Activated naive CD4-positive, alpha-beta T cell treated with anti-CD3 and anti-CD28 coated beads, Interleukin-2, amount 10 ng/mL, durations not matched to agents 7 days and 5 days (primary cell): ENCODE results near the gene AFG1L.
"Not testable (repeated sequence)": the region's sequence is repeated elsewhere in the genome, so short reads cannot be mapped to it uniquely, and the experiment has no call there.

Experiments
- CTCF ChIA-PET: fragments of 350-600 bp; sonication (Branson Sonifier 250); formaldehyde crosslinking; loops from one replicate; lab custom pipeline; 2021; ENCODE audit warnings: antibody characterized with exemption; lab: Charles Lee
- DNase-seq: peaks from one replicate; pipeline ENCODE4 v3.0.0-alpha.2; 2020
- H3K27ac Mint-ChIP-seq: one replicate; pipeline ENCODE4 v1.8.0; 2021; ENCODE audit warnings: mild to moderate bottlenecking, moderate library complexity, mixed read lengths
- H3K27me3 Mint-ChIP-seq: one replicate; pipeline ENCODE4 v1.8.0; 2021; ENCODE audit warnings: mild to moderate bottlenecking, mixed read lengths
- H3K36me3 Mint-ChIP-seq: one replicate; pipeline ENCODE4 v1.8.0; 2021; ENCODE audit warnings: mixed read lengths
- H3K4me1 Mint-ChIP-seq: one replicate; pipeline ENCODE4 v1.8.0; 2021; ENCODE audit warnings: mixed read lengths
- H3K4me3 Mint-ChIP-seq: one replicate; pipeline ENCODE4 v1.8.0; 2021; ENCODE audit warnings: mild to moderate bottlenecking, moderate library complexity, mixed read lengths
- H3K9me3 Mint-ChIP-seq: one replicate; pipeline ENCODE4 v1.8.0; 2021; ENCODE audit warnings: mixed read lengths

Gene AFG1L

GRCh38 chr6:108304646-108305045 lies 9.8 kb downstream of the AFG1L start:
- no peak overlapping the region for H3K27ac Mint-ChIP-seq
- no peaks in the 10 kb centered on the region for H3K27me3 Mint-ChIP-seq
- no peak for DNase-seq
- CTCF ChIA-PET = interaction anchor here (0.6 kb wide), 1 partner anchor 15 kb away, joined by 3 read pairs; no protein-coding TSS in a partner anchor
- peaks cover 7% of the 10 kb centered on the region for H3K4me1 Mint-ChIP-seq
- no peaks in the 10 kb centered on the region for H3K9me3 Mint-ChIP-seq
- no peak overlapping the region for H3K4me3 Mint-ChIP-seq
- H3K36me3 Mint-ChIP-seq = peaks cover 4% of the 10 kb centered on the region

- CTCF ChIA-PET = interaction anchor here (1.0 kb wide), 1 partner anchor 9 kb away, joined by 3 read pairs; no protein-coding TSS in a partner anchor
- H3K4me3 Mint-ChIP-seq, H3K4me1 Mint-ChIP-seq, H3K27ac Mint-ChIP-seq, H3K36me3 Mint-ChIP-seq, H3K9me3 Mint-ChIP-seq, H3K27me3 Mint-ChIP-seq: not testable (repeated sequence)
- peak; percentile 23 for DNase-seq
Observed at GRCh38 chr6:108308641-108309040, 13.8 kb downstream of the AFG1L start.

- Mint-ChIP-seq H3K27me3 (no peaks in the 10 kb centered on the region), H3K4me1 (peaks cover 7% of the 10 kb centered on the region), H3K36me3 (no peaks in the 10 kb centered on the region), H3K4me3 (no peak overlapping the region), H3K27ac (no peak overlapping the region), H3K9me3 (no peaks in the 10 kb centered on the region)
- DNase-seq = no peak
- CTCF ChIA-PET = no interaction called here
Observed at GRCh38 chr6:108309844-108310243, 15.0 kb downstream of the AFG1L start.

- Mint-ChIP-seq H3K4me1 (peaks cover 7% of the 10 kb centered on the region), H3K4me3 (no peak overlapping the region), H3K27me3 (no peaks in the 10 kb centered on the region), H3K27ac (no peak overlapping the region), H3K9me3 (no peaks in the 10 kb centered on the region), H3K36me3 (no peaks in the 10 kb centered on the region)
- CTCF ChIA-PET = interaction anchor here (0.5 kb wide), 1 partner anchor 10 kb away, joined by 4 read pairs; no protein-coding TSS in a partner anchor
- no peak for DNase-seq
Observed at GRCh38 chr6:108312605-108313004, 17.8 kb downstream of the AFG1L start.

GRCh38 chr6:108321253-108321747 lies 26.4 kb downstream of the AFG1L start:
- CTCF ChIA-PET = interaction anchor here (1.3 kb wide), 1 partner anchor 26 kb away, joined by 3 read pairs; no protein-coding TSS in a partner anchor
- no peak overlapping the region for H3K4me3 Mint-ChIP-seq
- no peaks in the 10 kb centered on the region for H3K27me3 Mint-ChIP-seq
- no peaks in the 10 kb centered on the region for H3K36me3 Mint-ChIP-seq
- DNase-seq = no peak
- H3K27ac Mint-ChIP-seq = no peak overlapping the region
- no peaks in the 10 kb centered on the region for H3K9me3 Mint-ChIP-seq
- H3K4me1 Mint-ChIP-seq = no peaks in the 10 kb centered on the region

GRCh38 chr6:108322728-108323127 lies 27.9 kb downstream of the AFG1L start:
- CTCF ChIA-PET = no interaction called here
- H3K9me3 Mint-ChIP-seq = no peaks in the 10 kb centered on the region
- H3K4me3 Mint-ChIP-seq = no peak overlapping the region
- no peak for DNase-seq
- H3K36me3 Mint-ChIP-seq = peaks cover 1% of the 10 kb centered on the region
- no peak overlapping the region for H3K27ac Mint-ChIP-seq
- H3K4me1 Mint-ChIP-seq = no peaks in the 10 kb centered on the region
- H3K27me3 Mint-ChIP-seq = no peaks in the 10 kb centered on the region

GRCh38 chr6:108323710-108324466 lies 29.0 kb downstream of the AFG1L start:
- Mint-ChIP-seq H3K4me1 (no peaks in the 10 kb centered on the region), H3K27me3 (no peaks in the 10 kb centered on the region), H3K4me3 (no peak overlapping the region), H3K27ac (no peak overlapping the region), H3K36me3 (peaks cover 4% of the 10 kb centered on the region), H3K9me3 (no peaks in the 10 kb centered on the region)
- CTCF ChIA-PET = interaction anchor here (0.6 kb wide), 1 partner anchor 14 kb away, joined by 3 read pairs; no protein-coding TSS in a partner anchor
- DNase-seq = no peak

GRCh38 chr6:108330221-108330785 lies 35.4 kb downstream of the AFG1L start:
- H3K27ac Mint-ChIP-seq, CTCF ChIA-PET, H3K9me3 Mint-ChIP-seq, H3K4me3 Mint-ChIP-seq, H3K27me3 Mint-ChIP-seq, H3K4me1 Mint-ChIP-seq, DNase-seq, H3K36me3 Mint-ChIP-seq: not testable (repeated sequence)

- peaks cover 7% of the 10 kb centered on the region for H3K36me3 Mint-ChIP-seq
- H3K27ac Mint-ChIP-seq = no peak overlapping the region
- H3K9me3 Mint-ChIP-seq = no peaks in the 10 kb centered on the region
- H3K27me3 Mint-ChIP-seq = no peaks in the 10 kb centered on the region
- no peak for DNase-seq
- CTCF ChIA-PET = no interaction called here
- H3K4me1 Mint-ChIP-seq = no peaks in the 10 kb centered on the region
- no peak overlapping the region for H3K4me3 Mint-ChIP-seq
Observed at GRCh38 chr6:108330806-108331205, 36.0 kb downstream of the AFG1L start.

GRCh38 chr6:108331982-108332381 lies 37.1 kb downstream of the AFG1L start:
- Mint-ChIP-seq H3K27ac (no peak overlapping the region), H3K9me3 (no peaks in the 10 kb centered on the region), H3K27me3 (no peaks in the 10 kb centered on the region), H3K4me1 (no peaks in the 10 kb centered on the region), H3K36me3 (peaks cover 7% of the 10 kb centered on the region), H3K4me3 (no peak overlapping the region)
- CTCF ChIA-PET = no interaction called here
- no peak for DNase-seq

GRCh38 chr6:108336971-108337370 lies 42.1 kb downstream of the AFG1L start:
- peaks cover 1% of the 10 kb centered on the region for H3K27me3 Mint-ChIP-seq
- no peaks in the 10 kb centered on the region for H3K36me3 Mint-ChIP-seq
- no peak overlapping the region for H3K27ac Mint-ChIP-seq
- no peak for DNase-seq
- CTCF ChIA-PET = no interaction called here
- no peaks in the 10 kb centered on the region for H3K4me1 Mint-ChIP-seq
- no peak overlapping the region for H3K4me3 Mint-ChIP-seq
- H3K9me3 Mint-ChIP-seq = no peaks in the 10 kb centered on the region

- Mint-ChIP-seq H3K27me3 (peaks cover 3% of the 10 kb centered on the region), H3K4me3 (no peak overlapping the region), H3K4me1 (no peaks in the 10 kb centered on the region), H3K27ac (no peak overlapping the region), H3K9me3 (no peaks in the 10 kb centered on the region), H3K36me3 (no peaks in the 10 kb centered on the region)
- CTCF ChIA-PET = no interaction called here
- no peak for DNase-seq
Observed at GRCh38 chr6:108337721-108338120, 42.9 kb downstream of the AFG1L start.

- Mint-ChIP-seq H3K9me3 (no peaks in the 10 kb centered on the region), H3K27me3 (peaks cover 3% of the 10 kb centered on the region), H3K4me3 (no peak overlapping the region), H3K4me1 (no peaks in the 10 kb centered on the region), H3K27ac (no peak overlapping the region), H3K36me3 (no peaks in the 10 kb centered on the region)
- CTCF ChIA-PET = no interaction called here
- DNase-seq = no peak
Observed at GRCh38 chr6:108341372-108341771, 46.5 kb downstream of the AFG1L start.

- H3K4me3 Mint-ChIP-seq = no peak overlapping the region
- H3K4me1 Mint-ChIP-seq = peaks cover 18% of the 10 kb centered on the region
Observed at GRCh38 chr6:108343894-108344293, 49.0 kb downstream of the AFG1L start.

More at GRCh38 chr6:108343894-108344293, 49.0 kb downstream of the AFG1L start:
- Mint-ChIP-seq H3K9me3 (peaks cover 2% of the 10 kb centered on the region), H3K27me3 (peaks cover 3% of the 10 kb centered on the region), H3K27ac (no peak overlapping the region), H3K36me3 (peaks cover 11% of the 10 kb centered on the region)
- no peak for DNase-seq
- CTCF ChIA-PET = no interaction called here
